Measurements from ENCODE around the gene TOB1. TPM values are rescaled to one million over a fixed set of nuclear protein-coding genes. Genes with fewer than 3 reads are reported as not detected.

Gene TOB1
- total RNA-seq, 2 experiments from 2014 or later, result 419 to 449 TPM

DNA sequence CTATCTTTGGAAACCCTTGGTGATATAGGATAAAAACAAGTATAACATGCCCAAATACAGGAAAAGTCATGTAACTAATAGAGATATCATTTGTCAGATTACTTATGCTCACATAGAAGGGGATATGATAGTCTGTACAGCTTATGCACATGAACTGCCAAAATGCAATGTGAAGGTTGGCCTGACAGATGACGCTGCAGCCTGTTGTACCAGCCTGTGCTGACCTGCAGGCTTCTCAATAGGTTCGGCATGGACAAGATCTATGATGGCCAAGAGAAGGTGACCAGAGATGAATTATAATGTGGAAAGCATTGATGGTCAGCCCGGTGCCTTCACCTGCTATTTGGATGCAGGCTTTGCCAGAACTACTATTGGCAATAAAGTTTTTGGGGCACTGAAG is 18.1 kb downstream of the TOB1 start:
- Mint-ChIP-seq H3K36me3 (ENCODE audit: low read depth) (no peaks in the 10 kb centered on the region), H3K27me3 (no peaks in the 10 kb centered on the region), H3K4me1 (ENCODE audit: low read depth) (peaks cover 16% of the 10 kb centered on the region), H3K4me3 (no peak overlapping the region), H3K27ac (no peak overlapping the region), H3K9me3 (no peaks in the 10 kb centered on the region)
- ChIA-PET POLR2A (interaction anchor here (2.2 kb wide), 1 partner anchor 18 kb away, joined by 9 read pairs; the partner anchor contains the start of gene TOB1), CTCF (no interaction called here)
- Histone ChIP-seq H3K27me3 (ENCODE audit: control insufficient read depth in 1 of 2, insufficient read depth in 2 of 2, low read length in 2 of 2) (no peaks in the 10 kb centered on the region), H3K36me3 (ENCODE audit: insufficient read depth, low read length) (no peaks in the 10 kb centered on the region), H3K4me3 (ENCODE audit: low read length) (no peak overlapping the region), H3K27ac (ENCODE audit: low read depth in 1 of 2, low read length in 2 of 2) (no peak overlapping the region), H3K4me1 (ENCODE audit: insufficient read depth, low read length) (peaks cover 12% of the 10 kb centered on the region), H3K9me3 (ENCODE audit: control insufficient read depth in 1 of 2, insufficient read depth in 1 of 2, low read length in 2 of 2) (no peaks in the 10 kb centered on the region)
- no peak for DNase-seq
- ATAC-seq (ENCODE audit: poor library complexity), result no peak
- TF ChIP-seq, protein P1, sequence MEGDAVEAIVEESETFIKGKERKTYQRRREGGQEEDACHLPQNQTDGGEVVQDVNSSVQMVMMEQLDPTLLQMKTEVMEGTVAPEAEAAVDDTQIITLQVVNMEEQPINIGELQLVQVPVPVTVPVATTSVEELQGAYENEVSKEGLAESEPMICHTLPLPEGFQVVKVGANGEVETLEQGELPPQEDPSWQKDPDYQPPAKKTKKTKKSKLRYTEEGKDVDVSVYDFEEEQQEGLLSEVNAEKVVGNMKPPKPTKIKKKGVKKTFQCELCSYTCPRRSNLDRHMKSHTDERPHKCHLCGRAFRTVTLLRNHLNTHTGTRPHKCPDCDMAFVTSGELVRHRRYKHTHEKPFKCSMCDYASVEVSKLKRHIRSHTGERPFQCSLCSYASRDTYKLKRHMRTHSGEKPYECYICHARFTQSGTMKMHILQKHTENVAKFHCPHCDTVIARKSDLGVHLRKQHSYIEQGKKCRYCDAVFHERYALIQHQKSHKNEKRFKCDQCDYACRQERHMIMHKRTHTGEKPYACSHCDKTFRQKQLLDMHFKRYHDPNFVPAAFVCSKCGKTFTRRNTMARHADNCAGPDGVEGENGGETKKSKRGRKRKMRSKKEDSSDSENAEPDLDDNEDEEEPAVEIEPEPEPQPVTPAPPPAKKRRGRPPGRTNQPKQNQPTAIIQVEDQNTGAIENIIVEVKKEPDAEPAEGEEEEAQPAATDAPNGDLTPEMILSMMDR (IDR thresholded peaks at IDR 0.05), result no peak
- intact Hi-C loops (cut with DNase I, micrococcal nuclease), result no loop called here

DNA sequence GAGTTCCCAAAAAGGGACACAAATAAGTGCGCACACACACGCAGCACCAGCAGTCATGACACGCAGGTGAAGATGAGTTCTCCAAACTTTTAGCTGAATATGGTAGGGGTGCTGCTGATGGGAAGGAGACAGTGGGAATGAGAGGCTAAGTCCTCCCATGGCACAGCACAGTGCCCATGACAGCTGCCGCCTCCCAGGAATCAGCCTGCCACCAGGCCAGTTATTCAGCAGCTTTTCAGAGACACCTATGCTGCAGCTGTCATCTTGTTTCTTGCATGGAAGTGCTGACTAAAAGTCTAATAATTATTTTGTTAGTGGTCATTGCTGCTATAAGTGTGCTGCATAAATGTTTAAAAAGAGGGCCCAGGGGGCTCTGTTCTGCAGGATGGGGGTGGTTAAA is 18.6 kb downstream of the TOB1 start:
- peaks cover 11% of the 10 kb centered on the region for H3K4me1 Mint-ChIP-seq (ENCODE audit: low read depth)
- no peak for ATAC-seq (ENCODE audit: poor library complexity)
- Histone ChIP-seq H3K4me3 (ENCODE audit: low read length) (no peak overlapping the region), H3K27me3 (ENCODE audit: control insufficient read depth in 1 of 2, insufficient read depth in 2 of 2, low read length in 2 of 2) (no peaks in the 10 kb centered on the region), H3K9me3 (ENCODE audit: control insufficient read depth in 1 of 2, insufficient read depth in 1 of 2, low read length in 2 of 2) (no peaks in the 10 kb centered on the region), H3K36me3 (ENCODE audit: insufficient read depth, low read length) (no peaks in the 10 kb centered on the region), H3K4me1 (ENCODE audit: insufficient read depth, low read length) (peaks cover 11% of the 10 kb centered on the region), H3K27ac (ENCODE audit: low read depth in 1 of 2, low read length in 2 of 2) (no peak overlapping the region)
- no peak for DNase-seq
- TF ChIP-seq, protein P1 (IDR thresholded peaks at IDR 0.05), result no peak
- no peaks in the 10 kb centered on the region for H3K9me3 Mint-ChIP-seq
- POLR2A ChIA-PET, result no interaction called here
- CTCF ChIA-PET, result no interaction called here
- H3K4me3 Mint-ChIP-seq, result no peak overlapping the region
- no peak overlapping the region for H3K27ac Mint-ChIP-seq
- intact Hi-C loops (cut with DNase I, micrococcal nuclease), result no loop called here
- H3K27me3 Mint-ChIP-seq, result no peaks in the 10 kb centered on the region
- no peaks in the 10 kb centered on the region for H3K36me3 Mint-ChIP-seq (ENCODE audit: low read depth)

DNA sequence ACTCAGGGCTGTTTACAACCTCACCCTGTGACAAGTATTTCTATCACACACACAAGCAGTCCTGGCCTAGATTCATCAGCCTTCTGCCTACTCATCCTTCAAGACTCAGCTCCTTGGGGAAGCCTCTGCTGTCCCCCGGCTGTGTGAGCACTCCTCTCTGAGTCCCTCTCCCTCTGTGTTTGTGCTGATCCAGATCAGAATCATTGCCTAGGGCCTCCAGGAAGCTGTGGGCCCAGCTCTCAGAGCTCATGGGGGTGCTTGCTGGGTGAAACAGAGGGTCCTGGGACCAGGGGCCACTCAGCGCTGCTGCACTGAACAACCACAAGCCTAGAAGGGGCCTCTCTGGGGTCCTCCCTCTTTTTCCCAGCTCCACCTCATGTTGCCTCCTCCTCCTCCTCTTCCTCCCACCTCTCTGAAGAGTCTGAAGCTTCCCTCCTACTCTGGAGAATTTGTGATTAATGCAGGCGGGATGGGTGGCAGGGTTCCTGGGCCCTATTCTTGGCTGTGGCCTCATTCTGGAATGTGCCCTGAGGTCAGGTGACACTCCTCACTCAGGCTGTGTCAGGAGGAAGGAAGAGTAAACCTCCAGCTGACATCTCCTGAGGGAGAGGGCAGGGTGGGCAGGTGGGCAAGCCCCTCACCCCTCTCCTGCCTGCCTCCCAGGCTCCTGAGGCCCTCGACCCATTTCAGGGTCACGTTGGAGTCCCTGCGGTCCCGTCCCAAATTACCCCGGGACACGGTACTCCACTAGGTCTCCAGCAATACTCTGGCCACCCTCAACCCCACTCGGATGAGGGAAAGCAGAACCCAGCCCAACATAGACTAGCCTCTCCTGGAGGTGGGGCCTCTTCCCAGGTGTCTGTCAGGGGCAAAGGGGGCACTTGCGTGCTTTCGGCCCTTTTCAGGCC is 20.7 kb downstream of the TOB1 start:
- POLR2A ChIA-PET, result no interaction called here
- Histone ChIP-seq H3K4me3 (ENCODE audit: low read length) (no peak overlapping the region), H3K27ac (ENCODE audit: low read depth in 1 of 2, low read length in 2 of 2) (no peak overlapping the region), H3K9me3 (ENCODE audit: control insufficient read depth in 1 of 2, insufficient read depth in 1 of 2, low read length in 2 of 2) (no peaks in the 10 kb centered on the region), H3K27me3 (ENCODE audit: control insufficient read depth in 1 of 2, insufficient read depth in 2 of 2, low read length in 2 of 2) (no peaks in the 10 kb centered on the region), H3K36me3 (ENCODE audit: insufficient read depth, low read length) (no peaks in the 10 kb centered on the region), H3K4me1 (ENCODE audit: insufficient read depth, low read length) (peaks cover 5% of the 10 kb centered on the region)
- H3K36me3 Mint-ChIP-seq (ENCODE audit: low read depth), result no peaks in the 10 kb centered on the region
- no peaks in the 10 kb centered on the region for H3K9me3 Mint-ChIP-seq
- H3K27me3 Mint-ChIP-seq, result no peaks in the 10 kb centered on the region
- H3K4me1 Mint-ChIP-seq (ENCODE audit: low read depth), result no peaks in the 10 kb centered on the region
- DNase-seq (no peak), ATAC-seq (ENCODE audit: poor library complexity) (no peak)
- CTCF ChIA-PET, result no interaction called here
- H3K4me3 Mint-ChIP-seq, result no peak overlapping the region
- no peak overlapping the region for H3K27ac Mint-ChIP-seq
- intact Hi-C loops (cut with DNase I, micrococcal nuclease), result no loop called here
- TF ChIP-seq, protein P1 (IDR thresholded peaks at IDR 0.05), result no peak
